Measurements from ENCODE around the gene IL18RAP. TPM values are rescaled to one million over a fixed set of nuclear protein-coding genes. Genes with fewer than 3 reads are reported as not detected.

Gene IL18RAP
- total RNA-seq, 1 experiment from 2014 or later: not detected

GRCh38 chr2:102399499-102400141, 23.3 kb upstream of the IL18RAP start (continued):
- TF ChIP-seq ZNF671 (CRISPR knock-in tag; IDR thresholded peaks at IDR 0.05): no peak
- no peak for TF ChIP-seq CREB1 (CRISPR knock-in tag; IDR thresholded peaks at IDR 0.05)
- no peak for TF ChIP-seq E2F1 (CRISPR knock-in tag; IDR thresholded peaks at IDR 0.05)
- no peak for TF ChIP-seq ATF6 (CRISPR knock-in tag; IDR thresholded peaks at IDR 0.05)
- TF ChIP-seq NFATC4 (CRISPR knock-in tag; IDR thresholded peaks at IDR 0.05): no peak
- no peak for TF ChIP-seq ZNF396 (CRISPR knock-in tag; IDR thresholded peaks at IDR 0.05; ENCODE audit: borderline replicate concordance)

DNA sequence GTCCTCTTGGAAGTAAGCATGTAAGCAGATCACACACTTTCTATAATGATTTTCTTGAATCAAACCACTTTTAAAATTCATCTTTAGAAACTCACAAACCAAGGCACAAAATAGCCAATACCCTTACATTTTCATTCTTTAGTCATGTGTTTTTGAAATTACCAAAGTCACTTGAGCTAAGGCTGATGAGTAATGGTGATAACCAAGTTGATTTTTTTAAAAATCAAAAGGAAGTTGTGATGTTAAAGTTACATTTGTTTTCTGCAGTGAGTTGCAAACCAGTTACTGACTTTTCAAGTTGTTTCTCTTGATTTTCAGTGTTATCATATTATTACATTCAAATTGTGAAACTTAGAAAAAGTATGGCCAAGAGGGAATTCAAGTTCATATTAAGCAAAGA, 21.5 kb upstream of the IL18RAP start:
- no peak for DNase-seq (ENCODE audit: low spot score)
- Mint-ChIP-seq H3K27ac (no peak overlapping the region), H3K27me3 (ENCODE audit: low read depth) (no peaks in the 10 kb centered on the region), H3K4me3 (no peak overlapping the region), H3K4me1 (no peaks in the 10 kb centered on the region), H3K36me3 (no peaks in the 10 kb centered on the region), H3K9me3 (no peaks in the 10 kb centered on the region)
- ChIA-PET CTCF (no interaction called here), POLR2A (no interaction called here)
- ATAC-seq: no peak
- TF ChIP-seq IRF2 (CRISPR knock-in tag; IDR thresholded peaks at IDR 0.05; ENCODE audit: borderline replicate concordance, low read depth) (no peak), EMX1 (CRISPR knock-in tag; IDR thresholded peaks at IDR 0.05) (no peak), CREM (CRISPR knock-in tag; IDR thresholded peaks at IDR 0.05) (no peak), FOXP4 (CRISPR knock-in tag; IDR thresholded peaks at IDR 0.05) (no peak), JUN (CRISPR knock-in tag; IDR thresholded peaks at IDR 0.05) (no peak), ZNF121 (CRISPR knock-in tag; IDR thresholded peaks at IDR 0.05) (no peak), ARID4B (CRISPR knock-in tag; IDR thresholded peaks at IDR 0.05; ENCODE audit: borderline replicate concordance) (no peak), NR2C2 (CRISPR knock-in tag; IDR thresholded peaks at IDR 0.05) (no peak), ATF1 (CRISPR knock-in tag; IDR thresholded peaks at IDR 0.05) (no peak), ZNF416 (CRISPR knock-in tag; IDR thresholded peaks at IDR 0.05) (no peak), ZNF317 (CRISPR knock-in tag; IDR thresholded peaks at IDR 0.05; ENCODE audit: borderline replicate concordance, low read depth) (no peak), CTCF (IDR thresholded peaks at IDR 0.05) (no peak), ZNF423 (CRISPR knock-in tag; IDR thresholded peaks at IDR 0.05) (no peak)

Data from WTC11 (cell line).